Mesendoderm (in vitro differentiated cells): ENCODE data around the gene MELK.

Source experiments
- DNase-seq: peaks from one replicate; pipeline ENCODE4 v3.0.0; 2013
- H2AK5ac ChIP-seq: 2 replicates; pipeline ENCODE4 v1.6.1; 2013; ENCODE audit warnings: low read length, inconsistent platforms
- H2BK120ac ChIP-seq: 2 replicates; pipeline ENCODE4 v1.6.1; 2013; ENCODE audit warnings: low read depth, mild to moderate bottlenecking, low read length, moderate library complexity, mixed read lengths
- H2BK15ac ChIP-seq: replicated peaks from 2 replicates; pipeline ENCODE4 v1.6.1; 2013; ENCODE audit warnings: low read depth, mild to moderate bottlenecking, moderate library complexity
- H2BK5ac ChIP-seq: 2 replicates; pipeline ENCODE4 v1.6.1; 2013; ENCODE audit warnings: low read length, inconsistent platforms
- H3K18ac ChIP-seq: 2 replicates; pipeline ENCODE4 v1.6.1; 2013; ENCODE audit warnings: mild to moderate bottlenecking, low read length, mixed read lengths
- H3K23ac ChIP-seq: one replicate; pipeline ENCODE4 v1.6.1; 2013; ENCODE audit warnings: low read length
- H3K27ac ChIP-seq: 2 replicates; pipeline ENCODE4 v1.5.1; 2013; ENCODE audit warnings: low read depth, mild to moderate bottlenecking, inconsistent platforms, low read length, moderate library complexity
- H3K27me3 ChIP-seq: 2 replicates; pipeline ENCODE4 v1.6.1; 2013; ENCODE audit warnings: low read length, control low read depth, mild to moderate bottlenecking, inconsistent platforms; ENCODE audit not compliant: insufficient read depth, poor library complexity
- H3K36me3 ChIP-seq: 2 replicates; pipeline ENCODE4 v1.6.1; 2013; ENCODE audit warnings: low read length, inconsistent platforms; ENCODE audit not compliant: control insufficient read depth, insufficient read depth
- H3K4ac ChIP-seq: one replicate; pipeline ENCODE4 v1.6.1; 2013; ENCODE audit warnings: low read depth, mild to moderate bottlenecking, low read length, moderate library complexity
- H3K4me1 ChIP-seq: 2 replicates; pipeline ENCODE4 v1.6.1; 2013; ENCODE audit warnings: low read depth, low read length, inconsistent platforms; ENCODE audit not compliant: control insufficient read depth
- H3K4me2 ChIP-seq: 2 replicates; pipeline ENCODE4 v1.6.1; 2013; ENCODE audit warnings: low read length
- H3K4me3 ChIP-seq: 2 replicates; pipeline ENCODE4 v1.5.1; 2013; ENCODE audit warnings: mild to moderate bottlenecking, low read length
- H3K56ac ChIP-seq: one replicate; pipeline ENCODE4 v1.6.1; 2013; ENCODE audit warnings: low read length
- H3K79me1 ChIP-seq: 2 replicates; pipeline ENCODE4 v1.6.1; 2013; ENCODE audit warnings: low read length, inconsistent platforms
- H3K79me2 ChIP-seq: 2 replicates; pipeline ENCODE4 v1.6.1; 2013; ENCODE audit warnings: mild to moderate bottlenecking, low read length; ENCODE audit not compliant: control insufficient read depth, insufficient read depth
- H3K9ac ChIP-seq: 2 replicates; pipeline ENCODE4 v1.6.1; 2013; ENCODE audit warnings: low read length, inconsistent platforms
- H4K5ac ChIP-seq: one replicate; pipeline ENCODE4 v1.6.1; 2013; ENCODE audit warnings: low read length
- H4K8ac ChIP-seq: one replicate; pipeline ENCODE4 v1.6.1; 2013; ENCODE audit warnings: low read depth, mild to moderate bottlenecking, control low read depth, low read length, moderate library complexity
- WGBS: extraction: QIAGEN DNeasy Blood & Tissue Kit; methylation state at CpG from one replicate; pipeline ENCODE4 v1.1.7; 2013; ENCODE audit warnings: low lambda C conversion rate, missing lambda C conversion rate; ENCODE audit not compliant: insufficient coverage; ENCODE audit errors: extremely low coverage; 5-methylcytosine and 5-hydroxymethylcytosine counted together

Gene MELK

GRCh38 chr9:36691671-36692070 lies 119.0 kb downstream of the MELK start:
- no peak overlapping the region for H4K8ac ChIP-seq
- H3K4ac ChIP-seq: no peak overlapping the region
- H3K27ac ChIP-seq: no peak overlapping the region
- no peaks in the 10 kb centered on the region for H3K79me2 ChIP-seq
- no peak overlapping the region for H3K23ac ChIP-seq
- DNase-seq: no peak
- no peak overlapping the region for H4K5ac ChIP-seq
- H3K9ac ChIP-seq: no peak overlapping the region
- no peaks in the 10 kb centered on the region for H3K4me1 ChIP-seq
- no peak overlapping the region for H3K4me3 ChIP-seq
- no peaks in the 10 kb centered on the region for H3K79me1 ChIP-seq
- H3K4me2 ChIP-seq: no peak overlapping the region
- H3K18ac ChIP-seq: no peak overlapping the region
- H3K36me3 ChIP-seq: no peaks in the 10 kb centered on the region
- no peak overlapping the region for H3K56ac ChIP-seq
- H2BK120ac ChIP-seq: no peak overlapping the region
- H2BK15ac ChIP-seq: no peak overlapping the region
- no peak overlapping the region for H2BK5ac ChIP-seq
- H2AK5ac ChIP-seq: no peak overlapping the region
- no peaks in the 10 kb centered on the region for H3K27me3 ChIP-seq

GRCh38 chr9:36698984-36699383 lies 126.3 kb downstream of the MELK start:
- Histone ChIP-seq H3K79me2 (no peaks in the 10 kb centered on the region), H3K27me3 (no peaks in the 10 kb centered on the region), H2AK5ac (no peak overlapping the region), H4K8ac (no peak overlapping the region), H2BK5ac (no peak overlapping the region), H4K5ac (no peak overlapping the region), H2BK15ac (no peak overlapping the region), H3K4me1 (no peaks in the 10 kb centered on the region), H3K9ac (no peak overlapping the region), H3K27ac (no peak overlapping the region), H3K4me2 (no peak overlapping the region), H3K18ac (no peak overlapping the region), H3K4me3 (no peak overlapping the region), H2BK120ac (no peak overlapping the region), H3K79me1 (no peaks in the 10 kb centered on the region), H3K23ac (no peak overlapping the region), H3K36me3 (no peaks in the 10 kb centered on the region), H3K4ac (no peak overlapping the region), H3K56ac (no peak overlapping the region)
- no peak for DNase-seq
- WGBS: no CpG with 5 or more reads among the region's 3 CpGs

GRCh38 chr9:36704148-36704547 lies 131.5 kb downstream of the MELK start:
- H2BK120ac ChIP-seq: no peak overlapping the region
- H3K4me3 ChIP-seq: no peak overlapping the region

GRCh38 chr9:36713515-36714490 lies 141.1 kb downstream of the MELK start:
- Histone ChIP-seq H4K5ac (no peak overlapping the region), H2BK120ac (no peak overlapping the region), H3K79me1 (no peaks in the 10 kb centered on the region), H3K4me2 (no peak overlapping the region), H3K23ac (no peak overlapping the region), H2AK5ac (no peak overlapping the region), H3K4me3 (no peak overlapping the region), H3K36me3 (no peaks in the 10 kb centered on the region), H2BK15ac (no peak overlapping the region), H3K9ac (no peak overlapping the region), H3K79me2 (no peaks in the 10 kb centered on the region), H3K4me1 (no peaks in the 10 kb centered on the region), H2BK5ac (no peak overlapping the region), H3K56ac (no peak overlapping the region), H3K4ac (no peak overlapping the region), H3K27ac (no peak overlapping the region), H3K18ac (no peak overlapping the region), H3K27me3 (no peaks in the 10 kb centered on the region), H4K8ac (no peak overlapping the region)
- no peak for DNase-seq
- no CpG with 5 or more reads among the region's 29 CpGs for WGBS

More at GRCh38 chr9:36704148-36704547, 131.5 kb downstream of the MELK start:
- Histone ChIP-seq H3K56ac (no peak overlapping the region), H3K23ac (no peak overlapping the region), H3K4ac (no peak overlapping the region), H3K4me1 (no peaks in the 10 kb centered on the region), H2BK5ac (no peak overlapping the region), H4K8ac (no peak overlapping the region), H4K5ac (no peak overlapping the region), H3K27ac (no peak overlapping the region), H3K9ac (no peak overlapping the region), H3K27me3 (no peaks in the 10 kb centered on the region), H2AK5ac (no peak overlapping the region), H3K18ac (no peak overlapping the region), H2BK15ac (no peak overlapping the region), H3K36me3 (no peaks in the 10 kb centered on the region), H3K79me1 (no peaks in the 10 kb centered on the region), H3K4me2 (no peak overlapping the region), H3K79me2 (no peaks in the 10 kb centered on the region)
- no peak for DNase-seq

GRCh38 chr9:36716496-36716895 lies 143.8 kb downstream of the MELK start:
- Histone ChIP-seq H3K4me1 (no peaks in the 10 kb centered on the region), H3K23ac (no peak overlapping the region), H2AK5ac (no peak overlapping the region), H2BK15ac (no peak overlapping the region), H2BK120ac (no peak overlapping the region), H4K5ac (no peak overlapping the region), H3K4me3 (no peak overlapping the region), H2BK5ac (no peak overlapping the region), H3K79me2 (no peaks in the 10 kb centered on the region), H3K9ac (no peak overlapping the region), H3K79me1 (no peaks in the 10 kb centered on the region), H3K36me3 (no peaks in the 10 kb centered on the region), H3K56ac (no peak overlapping the region), H4K8ac (no peak overlapping the region), H3K27ac (no peak overlapping the region), H3K4ac (no peak overlapping the region), H3K18ac (no peak overlapping the region), H3K4me2 (no peak overlapping the region), H3K27me3 (no peaks in the 10 kb centered on the region)
- no CpG with 5 or more reads among the region's 2 CpGs for WGBS
- no peak for DNase-seq

GRCh38 chr9:36717276-36717675 lies 144.6 kb downstream of the MELK start:
- H3K79me2 ChIP-seq: no peaks in the 10 kb centered on the region
- no peak overlapping the region for H2AK5ac ChIP-seq
- no peak overlapping the region for H3K23ac ChIP-seq
- no peak overlapping the region for H3K27ac ChIP-seq
- H3K56ac ChIP-seq: no peak overlapping the region
- no peaks in the 10 kb centered on the region for H3K36me3 ChIP-seq
- no peaks in the 10 kb centered on the region for H3K27me3 ChIP-seq
- H2BK120ac ChIP-seq: no peak overlapping the region
- DNase-seq: no peak
- H3K4me3 ChIP-seq: no peak overlapping the region
- H4K8ac ChIP-seq: no peak overlapping the region
- no peak overlapping the region for H4K5ac ChIP-seq
- H2BK15ac ChIP-seq: no peak overlapping the region
- no peak overlapping the region for H3K9ac ChIP-seq
- WGBS: no CpG with 5 or more reads among the region's 3 CpGs
- no peaks in the 10 kb centered on the region for H3K4me1 ChIP-seq
- H2BK5ac ChIP-seq: no peak overlapping the region
- H3K4me2 ChIP-seq: no peak overlapping the region
- no peaks in the 10 kb centered on the region for H3K79me1 ChIP-seq
- no peak overlapping the region for H3K4ac ChIP-seq
- no peak overlapping the region for H3K18ac ChIP-seq
